Retinal pigment epithelial cell (primary cell): ENCODE measurements around the gene CYTH4.

Experiments
- DNase-seq: peaks from one replicate; pipeline ENCODE4 v3.0.0-alpha.2; 2010; ENCODE audit warnings: low read depth
- H3K4me3 ChIP-seq: 2 replicates; pipeline ENCODE4 v1.5.1; 2011; ENCODE audit warnings: mild to moderate bottlenecking, low read length, control low read depth, moderate library complexity
- TF ChIP-seq, protein P1 (sequence below): conservative IDR thresholded peaks from 2 replicates; pipeline ENCODE4 v1.5.1; 2011; ENCODE audit warnings: low read depth, low read length, control low read depth, inconsistent platforms

The CYTH4 gene

DNA sequence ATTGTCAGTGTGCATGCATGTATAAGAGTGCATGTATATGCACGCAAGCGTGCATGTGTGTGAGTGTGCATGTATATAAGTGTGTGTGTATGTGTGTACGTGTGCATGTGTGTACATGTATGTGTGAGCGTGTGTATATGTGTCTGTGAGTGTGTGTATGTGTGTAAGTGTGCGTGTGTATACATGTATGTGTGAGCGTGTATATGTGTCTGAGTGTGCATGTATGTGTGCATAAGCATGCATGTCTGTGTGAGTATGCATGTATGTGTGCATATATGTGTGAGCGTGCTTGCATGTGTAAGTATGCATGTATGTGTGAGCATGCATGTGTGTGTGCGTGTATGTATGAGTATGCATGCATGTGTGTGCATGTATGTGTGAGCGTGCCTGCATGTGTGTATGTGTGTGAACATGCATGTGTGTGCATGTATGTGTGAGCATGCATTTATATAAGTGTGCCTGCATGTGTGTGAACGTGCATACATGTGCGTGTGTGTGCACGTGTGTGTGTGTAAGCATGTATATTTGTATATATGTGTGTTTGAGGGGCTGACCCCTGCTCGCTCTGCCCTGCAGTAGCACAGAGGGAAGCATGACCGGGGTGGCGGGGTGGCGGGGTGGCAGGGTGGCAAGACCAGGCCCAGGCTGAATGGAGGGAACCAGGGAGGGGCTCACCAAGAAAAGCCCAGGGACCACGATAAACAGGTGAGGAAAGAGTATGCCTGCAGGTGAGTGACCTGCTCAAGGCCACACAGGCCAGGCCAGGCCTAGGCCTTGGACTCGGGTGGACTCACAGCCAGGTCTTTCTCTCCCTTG, 26.3 kb downstream of the CYTH4 start:
- H3K4me3 ChIP-seq = no peak overlapping the region
- no peak for DNase-seq
- TF ChIP-seq, protein P1, sequence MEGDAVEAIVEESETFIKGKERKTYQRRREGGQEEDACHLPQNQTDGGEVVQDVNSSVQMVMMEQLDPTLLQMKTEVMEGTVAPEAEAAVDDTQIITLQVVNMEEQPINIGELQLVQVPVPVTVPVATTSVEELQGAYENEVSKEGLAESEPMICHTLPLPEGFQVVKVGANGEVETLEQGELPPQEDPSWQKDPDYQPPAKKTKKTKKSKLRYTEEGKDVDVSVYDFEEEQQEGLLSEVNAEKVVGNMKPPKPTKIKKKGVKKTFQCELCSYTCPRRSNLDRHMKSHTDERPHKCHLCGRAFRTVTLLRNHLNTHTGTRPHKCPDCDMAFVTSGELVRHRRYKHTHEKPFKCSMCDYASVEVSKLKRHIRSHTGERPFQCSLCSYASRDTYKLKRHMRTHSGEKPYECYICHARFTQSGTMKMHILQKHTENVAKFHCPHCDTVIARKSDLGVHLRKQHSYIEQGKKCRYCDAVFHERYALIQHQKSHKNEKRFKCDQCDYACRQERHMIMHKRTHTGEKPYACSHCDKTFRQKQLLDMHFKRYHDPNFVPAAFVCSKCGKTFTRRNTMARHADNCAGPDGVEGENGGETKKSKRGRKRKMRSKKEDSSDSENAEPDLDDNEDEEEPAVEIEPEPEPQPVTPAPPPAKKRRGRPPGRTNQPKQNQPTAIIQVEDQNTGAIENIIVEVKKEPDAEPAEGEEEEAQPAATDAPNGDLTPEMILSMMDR = no peak

DNA sequence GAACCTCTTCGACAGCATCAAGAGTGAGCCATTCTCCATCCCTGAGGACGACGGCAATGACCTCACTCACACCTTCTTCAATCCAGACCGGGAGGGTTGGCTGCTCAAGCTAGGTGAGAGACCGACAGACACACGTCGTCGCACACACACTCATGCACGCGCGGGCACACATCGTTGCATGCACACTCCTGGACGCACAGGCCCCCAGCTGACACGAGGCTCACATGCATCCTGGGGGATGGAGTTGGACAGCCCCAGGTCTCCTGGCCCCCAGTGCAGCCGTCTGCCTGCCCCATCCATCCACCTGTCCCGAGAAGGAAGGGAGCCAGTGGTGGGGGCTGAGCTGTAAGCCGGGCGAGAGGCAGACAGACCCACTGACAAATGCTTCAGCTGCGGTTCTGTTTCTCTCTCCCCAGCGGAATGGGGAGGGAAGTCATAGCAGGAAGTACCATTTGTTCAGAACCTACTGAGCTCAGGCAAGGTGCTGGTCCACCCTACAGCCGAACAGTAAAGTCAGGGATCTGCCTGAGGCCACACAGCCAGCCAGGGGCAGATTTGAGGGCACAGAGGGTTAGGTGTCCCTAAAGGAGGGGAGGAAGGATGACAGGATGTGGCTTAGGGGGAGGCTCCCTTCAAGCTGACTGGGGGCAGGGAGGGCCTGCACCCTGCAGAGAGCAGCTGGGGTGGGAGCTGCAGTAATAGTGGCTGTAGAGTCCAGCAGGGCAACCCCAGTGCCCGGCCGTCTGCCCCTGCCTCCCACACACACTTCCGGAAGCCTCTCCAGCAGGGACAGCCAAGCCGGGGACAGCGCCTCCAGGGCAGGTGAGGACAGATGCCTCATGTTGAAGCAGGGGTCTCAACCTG, 27.1 kb downstream of the CYTH4 start:
- TF ChIP-seq, protein P1 = no peak
- no peak for DNase-seq
- H3K4me3 ChIP-seq = no peak overlapping the region

- H3K4me3 ChIP-seq = no peak overlapping the region
- DNase-seq = no peak
- TF ChIP-seq, protein P1 = no peak
Observed at GRCh38 chr22:37310075-37310606, 27.8 kb downstream of the CYTH4 start.

GRCh38 chr22:37310815-37311595, 28.7 kb downstream of the CYTH4 start:
- H3K4me3 ChIP-seq = no peak overlapping the region
- TF ChIP-seq, protein P1 = no peak
- no peak for DNase-seq

GRCh38 chr22:37311761-37312312, 29.5 kb downstream of the CYTH4 start:
- no peak for DNase-seq
- TF ChIP-seq, protein P1 = no peak
- H3K4me3 ChIP-seq = no peak overlapping the region

GRCh38 chr22:37312549-37313183, 30.4 kb downstream of the CYTH4 start:
- TF ChIP-seq, protein P1 = no peak
- DNase-seq = no peak
- no peak overlapping the region for H3K4me3 ChIP-seq
